OCI-LY3 (cell line): ENCODE results near the gene SPON1.

Experiments
- H2AFZ ChIP-seq: fragments of 200-600, 300-600 bp; shearing (Covaris generic); 2 replicates; pipeline ENCODE4 v1.6.0; 2014; ENCODE audit warnings: antibody characterized with exemption, low read depth, low read length
- H3K27ac ChIP-seq: fragments of 200-600, 300-600 bp; sonication (generic); 2 replicates; pipeline ENCODE4 v1.5.1; 2014; ENCODE audit warnings: mild to moderate bottlenecking, low read length, moderate library complexity, mixed read lengths
- H3K27me3 ChIP-seq: fragments of 200-600, 300-600 bp; sonication (generic); 2 replicates; pipeline ENCODE4 v1.6.1; 2014; ENCODE audit warnings: low read depth, low read length, mixed read lengths
- H3K36me3 ChIP-seq: fragments of 200-600, 300-600 bp; sonication (generic); replicated peaks from 2 replicates; pipeline ENCODE3; 2014; ENCODE audit warnings: low read depth, low read length, mixed read lengths
- H3K4me1 ChIP-seq: fragments of 300-600, 200-600 bp; sonication (generic); 2 replicates; pipeline ENCODE4 v1.6.1; 2014; ENCODE audit warnings: low read length, mixed read lengths
- H3K4me2 ChIP-seq: fragments of 200-600, 300-600 bp; sonication (generic); 2 replicates; pipeline ENCODE4 v1.6.1; 2014; ENCODE audit warnings: low read length, mixed read lengths
- H3K4me3 ChIP-seq: fragments of 300-600, 200-600 bp; sonication (generic); 2 replicates; pipeline ENCODE4 v1.5.1; 2014; ENCODE audit warnings: antibody characterized with exemption, mild to moderate bottlenecking, low read length, moderate library complexity
- H3K79me2 ChIP-seq: fragments of 300-600, 200-600 bp; shearing (Covaris generic); 2 replicates; pipeline ENCODE4 v1.6.1; 2014; ENCODE audit warnings: mild to moderate bottlenecking, low read length, mixed read lengths
- H3K9ac ChIP-seq: fragments of 300-600, 200-600 bp; shearing (Covaris generic); 2 replicates; pipeline ENCODE4 v1.6.0; 2014; ENCODE audit warnings: mild to moderate bottlenecking, low read length, moderate library complexity
- H3K9me3 ChIP-seq: fragments of 200-600, 300-600 bp; shearing (Covaris generic); 2 replicates; pipeline ENCODE4 v1.6.1; 2014; ENCODE audit warnings: low read length, mixed read lengths; ENCODE audit not compliant: insufficient read depth
- H4K20me1 ChIP-seq: fragments of 200-600, 300-600 bp; sonication (generic); 2 replicates; pipeline ENCODE4 v1.6.1; 2016; ENCODE audit warnings: low read length, mixed read lengths; ENCODE audit not compliant: insufficient read depth
- EZH2phosphoT487 ChIP-seq: fragments of 200-600 bp; shearing (Covaris generic); IDR thresholded peaks from 2 replicates; pipeline ENCODE4 v1.6.1; 2018; ENCODE audit warnings: antibody characterized with exemption, mixed run types, low read depth
- TF ChIP-seq, protein P1 (sequence below): fragments of 200-600, 300-600 bp; sonication (generic); IDR thresholded peaks from 2 replicates; pipeline ENCODE4 v1.5.1; 2014; ENCODE audit warnings: antibody characterized with exemption, low read length, low read depth

The SPON1 gene

DNA sequence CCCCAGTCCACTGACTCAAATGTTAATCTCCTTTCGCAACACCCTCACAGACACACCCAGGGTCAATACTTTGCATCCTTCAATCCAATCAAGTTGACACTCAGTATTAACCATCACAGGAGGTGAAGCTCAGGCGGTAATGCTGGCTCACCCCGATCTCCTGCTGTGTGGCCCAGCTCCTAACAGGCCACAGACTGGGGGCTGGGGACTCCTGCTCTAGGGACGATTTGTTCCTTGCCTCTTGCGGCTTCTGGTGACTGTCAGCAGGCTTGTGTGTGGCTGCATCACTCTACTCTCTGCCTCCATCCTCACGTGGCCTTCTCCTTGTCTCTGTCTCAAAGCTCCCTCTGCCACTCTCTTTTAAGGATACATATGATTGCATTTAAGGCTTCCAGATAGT is 45.0 kb downstream of the SPON1 start:
- Histone ChIP-seq H2AFZ (no peak overlapping the region), H3K9me3 (no peaks in the 10 kb centered on the region), H3K9ac (no peak overlapping the region), H3K4me3 (no peak overlapping the region), H3K27me3 (no peaks in the 10 kb centered on the region), H3K27ac (no peak overlapping the region), H3K4me1 (no peaks in the 10 kb centered on the region), H3K79me2 (no peaks in the 10 kb centered on the region), H3K36me3 (no peaks in the 10 kb centered on the region), H4K20me1 (no peaks in the 10 kb centered on the region), H3K4me2 (no peak overlapping the region)
- TF ChIP-seq, protein P1, sequence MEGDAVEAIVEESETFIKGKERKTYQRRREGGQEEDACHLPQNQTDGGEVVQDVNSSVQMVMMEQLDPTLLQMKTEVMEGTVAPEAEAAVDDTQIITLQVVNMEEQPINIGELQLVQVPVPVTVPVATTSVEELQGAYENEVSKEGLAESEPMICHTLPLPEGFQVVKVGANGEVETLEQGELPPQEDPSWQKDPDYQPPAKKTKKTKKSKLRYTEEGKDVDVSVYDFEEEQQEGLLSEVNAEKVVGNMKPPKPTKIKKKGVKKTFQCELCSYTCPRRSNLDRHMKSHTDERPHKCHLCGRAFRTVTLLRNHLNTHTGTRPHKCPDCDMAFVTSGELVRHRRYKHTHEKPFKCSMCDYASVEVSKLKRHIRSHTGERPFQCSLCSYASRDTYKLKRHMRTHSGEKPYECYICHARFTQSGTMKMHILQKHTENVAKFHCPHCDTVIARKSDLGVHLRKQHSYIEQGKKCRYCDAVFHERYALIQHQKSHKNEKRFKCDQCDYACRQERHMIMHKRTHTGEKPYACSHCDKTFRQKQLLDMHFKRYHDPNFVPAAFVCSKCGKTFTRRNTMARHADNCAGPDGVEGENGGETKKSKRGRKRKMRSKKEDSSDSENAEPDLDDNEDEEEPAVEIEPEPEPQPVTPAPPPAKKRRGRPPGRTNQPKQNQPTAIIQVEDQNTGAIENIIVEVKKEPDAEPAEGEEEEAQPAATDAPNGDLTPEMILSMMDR, result no peak
- TF ChIP-seq EZH2phosphoT487, result no peak

DNA sequence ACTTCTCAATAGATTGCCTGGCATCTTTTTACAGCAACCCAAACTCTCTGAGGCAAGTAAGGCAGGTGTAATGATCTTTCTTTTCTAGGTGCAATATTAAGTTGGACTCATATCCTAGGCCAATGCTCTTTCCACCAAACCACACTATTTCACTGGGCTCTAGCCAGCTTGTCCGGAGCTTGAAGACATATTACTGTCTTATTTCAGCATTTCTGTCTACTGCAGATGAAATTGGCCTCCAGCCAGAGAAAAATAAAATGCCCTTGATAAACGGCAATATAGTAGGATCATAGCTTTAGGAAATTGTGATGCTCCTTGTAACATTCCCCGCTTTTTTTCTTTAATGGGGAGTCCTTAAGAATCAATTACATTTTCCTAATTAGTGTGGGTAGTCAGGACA is 48.1 kb downstream of the SPON1 start:
- Histone ChIP-seq H3K36me3 (no peaks in the 10 kb centered on the region), H3K9ac (no peak overlapping the region), H3K4me1 (no peaks in the 10 kb centered on the region), H3K27me3 (no peaks in the 10 kb centered on the region), H3K79me2 (no peaks in the 10 kb centered on the region), H3K27ac (no peak overlapping the region), H3K4me3 (no peak overlapping the region), H4K20me1 (no peaks in the 10 kb centered on the region), H3K4me2 (no peak overlapping the region), H3K9me3 (no peaks in the 10 kb centered on the region), H2AFZ (no peak overlapping the region)
- TF ChIP-seq, protein P1, result no peak
- no peak for TF ChIP-seq EZH2phosphoT487

DNA sequence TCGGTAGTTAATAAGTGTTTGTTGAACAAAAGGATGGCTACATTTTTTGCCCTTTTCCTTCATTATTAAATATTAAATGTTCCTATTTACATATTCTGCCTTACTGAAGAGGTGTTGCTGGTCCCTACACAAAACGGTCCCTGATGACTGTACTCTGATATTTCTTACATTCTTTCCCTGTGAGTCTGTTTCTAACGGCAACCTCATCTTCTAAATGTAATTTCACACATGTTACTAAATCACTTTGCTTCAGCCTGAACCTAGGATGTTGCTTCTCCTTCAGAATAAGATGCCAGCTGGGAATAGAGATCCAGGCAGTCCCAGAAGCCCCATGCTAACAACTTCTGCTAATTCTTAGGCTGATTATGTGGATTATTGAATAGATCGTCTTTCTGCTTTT is 50.3 kb downstream of the SPON1 start:
- Histone ChIP-seq H3K27ac (no peak overlapping the region), H3K36me3 (no peaks in the 10 kb centered on the region), H3K4me3 (no peak overlapping the region), H3K4me2 (no peak overlapping the region), H3K9ac (no peak overlapping the region), H3K79me2 (no peaks in the 10 kb centered on the region), H3K27me3 (peaks cover 3% of the 10 kb centered on the region; the same call in 1 of the 2 replicates), H2AFZ (no peak overlapping the region), H3K4me1 (no peaks in the 10 kb centered on the region), H3K9me3 (no peaks in the 10 kb centered on the region), H4K20me1 (no peaks in the 10 kb centered on the region)
- no peak for TF ChIP-seq EZH2phosphoT487
- TF ChIP-seq, protein P1, result no peak

DNA sequence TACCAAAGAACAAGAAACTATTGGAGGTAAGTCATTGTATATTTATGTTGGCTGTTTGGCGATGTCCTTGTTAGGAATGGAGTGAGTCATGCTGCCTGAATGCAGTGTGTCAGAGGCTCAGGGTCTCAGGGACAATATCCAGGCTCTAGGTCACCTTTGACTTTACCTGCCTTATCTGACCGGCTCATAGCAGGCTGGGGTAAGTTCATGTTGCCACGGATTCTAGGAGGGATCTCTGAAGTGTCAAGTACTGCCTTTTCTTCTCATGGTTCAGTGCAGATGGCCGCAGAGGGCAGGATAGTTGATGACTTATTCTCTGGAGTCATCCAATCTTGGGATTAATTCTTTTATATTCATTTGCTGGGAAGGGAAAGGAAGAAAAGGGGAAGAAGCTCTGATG is 53.2 kb downstream of the SPON1 start:
- Histone ChIP-seq H3K9ac (no peak overlapping the region), H3K36me3 (no peaks in the 10 kb centered on the region), H3K79me2 (no peaks in the 10 kb centered on the region), H3K27me3 (peaks cover 3% of the 10 kb centered on the region; the same call in 1 of the 2 replicates), H3K4me1 (no peaks in the 10 kb centered on the region), H4K20me1 (no peaks in the 10 kb centered on the region), H3K27ac (no peak overlapping the region), H3K4me2 (no peak overlapping the region), H3K4me3 (no peak overlapping the region), H2AFZ (no peak overlapping the region), H3K9me3 (no peaks in the 10 kb centered on the region)
- TF ChIP-seq, protein P1, result no peak
- no peak for TF ChIP-seq EZH2phosphoT487
